ENCODE data around the gene TIAM2.

Gene TIAM2

GRCh38 chr6:155026706-155027045 lies 31.6 kb downstream of the TIAM2 start:
- DNase-seq, result no peak

GRCh38 chr6:155030148-155030720 lies 35.1 kb downstream of the TIAM2 start:
- DNase-seq, result no peak

GRCh38 chr6:155031091-155031490 lies 36.0 kb downstream of the TIAM2 start:
- DNase-seq, result no peak

GRCh38 chr6:155033021-155033791 lies 38.1 kb downstream of the TIAM2 start:
- DNase-seq, result no peak

GRCh38 chr6:155036907-155037306 lies 41.8 kb downstream of the TIAM2 start:
- DNase-seq, result no peak

GRCh38 chr6:155038104-155038503 lies 43.0 kb downstream of the TIAM2 start:
- no peak for DNase-seq

- no peak for DNase-seq
These were observed 43.4 kb downstream of the TIAM2 start for GRCh38 chr6:155038527-155038926.

GRCh38 chr6:155039618-155040017 lies 44.5 kb downstream of the TIAM2 start:
- DNase-seq, result no peak

- DNase-seq, result no peak
These were observed 45.0 kb downstream of the TIAM2 start for GRCh38 chr6:155040154-155040553.

GRCh38 chr6:155040901-155041650 lies 46.0 kb downstream of the TIAM2 start:
- no peak for DNase-seq

GRCh38 chr6:155041741-155042279 lies 46.7 kb downstream of the TIAM2 start:
- DNase-seq, result no peak

GRCh38 chr6:155042983-155043382 lies 47.9 kb downstream of the TIAM2 start:
- no peak for DNase-seq

- no peak for DNase-seq
These were observed 50.7 kb downstream of the TIAM2 start for GRCh38 chr6:155045561-155046404.

- no peak for DNase-seq
These were observed 52.4 kb downstream of the TIAM2 start for GRCh38 chr6:155047523-155047922.

GRCh38 chr6:155050311-155050710 lies 55.2 kb downstream of the TIAM2 start:
- peak; percentile 54 for DNase-seq

- DNase-seq, result no peak
These were observed 59.6 kb downstream of the TIAM2 start for GRCh38 chr6:155054491-155055250.

- DNase-seq, result no peak
These were observed 60.6 kb downstream of the TIAM2 start for GRCh38 chr6:155055729-155056128.

- no peak for DNase-seq
These were observed 61.6 kb downstream of the TIAM2 start for GRCh38 chr6:155056756-155057155.

GRCh38 chr6:155061381-155061780 lies 66.3 kb downstream of the TIAM2 start:
- DNase-seq, result no peak

- no peak for DNase-seq
These were observed 67.8 kb downstream of the TIAM2 start for GRCh38 chr6:155062866-155063341.

GRCh38 chr6:155064303-155064702 lies 69.2 kb downstream of the TIAM2 start:
- no peak for DNase-seq

- no peak for DNase-seq
These were observed 71.2 kb downstream of the TIAM2 start for GRCh38 chr6:155066361-155066760.

Data from stimulated activated CD4-positive, alpha-beta T cell treated with anti-CD3 and anti-CD28 coated beads, Interleukin-1b, Interleukin-23, amount 100 ng/mL, for 48 hours (primary cell).